Effector memory CD4-positive, alpha-beta T cell (primary cell): ENCODE results near the gene CHAD.

Experiments
- DNase-seq, 3 donors: peaks; one replicate each; pipeline ENCODE4 v3.0.0-alpha.2; 2020
- H3K27ac ChIP-seq: 2 replicates; pipeline ENCODE4 v1.7.0; 2013; ENCODE audit warnings: mild to moderate bottlenecking, low read length, moderate library complexity; ENCODE audit not compliant: insufficient read depth, poor library complexity, severe bottlenecking
- H3K27me3 ChIP-seq: replicated peaks from 2 replicates; pipeline ENCODE4 v1.7.0; 2013; ENCODE audit warnings: mild to moderate bottlenecking, low read length; ENCODE audit not compliant: insufficient read depth, control insufficient read depth, poor library complexity, severe bottlenecking
- H3K36me3 ChIP-seq: 2 replicates; pipeline ENCODE4 v1.7.0; 2013; ENCODE audit warnings: mild to moderate bottlenecking, low read length, moderate library complexity; ENCODE audit not compliant: control insufficient read depth, insufficient read depth
- H3K4me1 ChIP-seq: 2 replicates; pipeline ENCODE4 v1.7.0; 2013; ENCODE audit warnings: low read length, mild to moderate bottlenecking; ENCODE audit not compliant: control insufficient read depth, insufficient read depth, poor library complexity, severe bottlenecking
- H3K4me3 ChIP-seq: 2 replicates; pipeline ENCODE4 v1.7.0; 2013; ENCODE audit warnings: low read length, low read depth, mild to moderate bottlenecking; ENCODE audit not compliant: insufficient read depth, poor library complexity, severe bottlenecking
- H3K9me3 ChIP-seq: 2 replicates; pipeline ENCODE4 v1.7.0; 2013; ENCODE audit warnings: mild to moderate bottlenecking, low read length, moderate library complexity; ENCODE audit not compliant: control insufficient read depth

CHAD gene

DNA sequence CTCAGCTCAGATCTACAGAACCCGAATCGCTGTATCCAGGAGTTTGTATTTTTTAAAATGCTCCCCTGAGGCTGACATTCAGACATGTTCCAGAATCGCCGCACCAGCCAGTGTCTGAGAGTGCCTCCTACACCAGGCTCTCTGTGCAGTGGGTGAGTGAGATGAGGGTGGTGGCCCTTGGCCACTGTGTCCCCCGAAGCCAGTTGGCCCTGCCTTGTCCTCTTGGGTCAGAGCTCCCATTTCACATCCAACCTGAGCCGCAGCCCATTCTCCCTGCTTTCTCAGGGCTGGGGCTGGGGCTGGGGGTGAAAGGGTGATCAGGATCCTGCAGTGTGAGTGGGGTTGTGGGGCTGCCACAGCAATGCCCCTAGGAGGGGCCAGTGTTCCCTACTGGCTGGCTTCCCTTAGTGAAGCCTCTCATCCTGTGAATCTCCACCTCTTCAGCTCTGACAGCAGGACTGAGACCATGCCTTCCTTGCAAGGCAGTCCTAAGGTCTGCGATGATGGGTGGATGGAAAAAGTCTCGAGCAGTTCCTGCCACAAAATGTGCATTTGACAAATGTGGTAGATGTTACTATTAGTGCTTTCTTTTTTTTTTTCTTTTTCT, 26.6 kb upstream of the CHAD start:
- H3K4me1 ChIP-seq, result no peaks in the 10 kb centered on the region
- H3K27ac ChIP-seq, result no peak overlapping the region
- DNase-seq, result no peak
- H3K4me3 ChIP-seq, result no peak overlapping the region
- no peaks in the 10 kb centered on the region for H3K27me3 ChIP-seq
- no peaks in the 10 kb centered on the region for H3K9me3 ChIP-seq
- no peaks in the 10 kb centered on the region for H3K36me3 ChIP-seq

DNA sequence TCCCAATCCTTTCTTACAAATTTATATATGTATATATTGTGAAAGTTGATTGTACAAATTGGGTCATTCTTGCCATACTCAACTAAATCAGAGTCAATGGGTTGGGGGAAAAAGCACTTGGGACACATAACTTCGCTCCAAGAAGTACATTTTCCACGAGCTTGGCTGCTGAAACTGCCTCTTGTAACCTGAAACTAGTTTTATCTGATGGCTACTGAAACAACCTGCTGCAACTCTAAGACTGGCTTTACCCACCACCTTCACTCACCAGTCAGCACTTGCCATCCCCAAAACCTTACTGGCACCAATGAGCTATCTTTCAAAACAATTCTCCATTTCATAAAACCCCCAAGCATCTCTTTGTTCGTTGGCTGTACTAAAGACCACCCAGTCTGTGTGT, 25.1 kb upstream of the CHAD start:
- Histone ChIP-seq H3K4me1 (no peaks in the 10 kb centered on the region), H3K27ac (no peak overlapping the region), H3K27me3 (no peaks in the 10 kb centered on the region), H3K9me3 (no peaks in the 10 kb centered on the region), H3K36me3 (no peaks in the 10 kb centered on the region), H3K4me3 (no peak overlapping the region)
- DNase-seq, result no peak

DNA sequence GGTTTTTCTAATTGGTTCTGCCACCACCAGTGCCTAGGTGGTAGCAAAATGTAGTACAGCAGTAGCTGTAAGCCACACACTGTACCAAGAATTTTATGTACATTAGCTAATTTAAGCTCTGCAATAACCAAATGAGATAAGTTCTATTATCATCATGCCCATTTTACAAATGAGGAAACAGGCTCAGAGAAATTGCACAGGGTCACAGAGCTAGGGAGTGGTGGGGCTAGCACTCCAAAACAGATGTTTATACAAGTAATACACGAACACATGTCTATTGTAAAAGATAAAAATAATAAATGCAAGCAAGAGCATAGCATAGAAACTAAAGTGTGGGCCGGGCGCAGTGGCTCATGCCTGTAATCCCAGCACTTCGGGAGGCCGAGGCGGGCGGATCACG, 23.5 kb upstream of the CHAD start:
- Histone ChIP-seq H3K36me3 (peaks cover 3% of the 10 kb centered on the region), H3K4me1 (no peaks in the 10 kb centered on the region), H3K27me3 (no peaks in the 10 kb centered on the region), H3K9me3 (no peaks in the 10 kb centered on the region), H3K27ac (no peak overlapping the region), H3K4me3 (no peak overlapping the region)
- DNase-seq, result no peak

DNA sequence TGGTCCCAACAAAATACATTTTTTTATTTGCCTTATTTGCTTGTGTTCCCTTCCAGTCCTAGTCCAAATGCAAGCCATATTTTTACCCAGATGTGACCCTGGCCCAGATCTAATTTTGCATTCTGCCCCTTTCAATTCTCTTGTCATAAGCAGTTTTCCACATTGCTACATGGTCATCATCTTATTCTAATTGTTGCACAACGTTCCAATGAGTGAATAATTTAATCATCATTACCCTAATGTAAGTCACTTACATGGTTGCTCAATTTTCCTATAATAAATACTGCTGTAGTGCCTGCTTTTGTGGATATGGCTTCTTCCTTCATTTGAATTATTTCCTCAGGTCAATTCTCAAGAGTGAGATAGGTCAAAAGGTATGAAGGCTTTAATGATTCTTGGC, 22.8 kb upstream of the CHAD start:
- Histone ChIP-seq H3K36me3 (peaks cover 6% of the 10 kb centered on the region), H3K4me1 (no peaks in the 10 kb centered on the region), H3K27ac (no peak overlapping the region), H3K4me3 (no peak overlapping the region), H3K9me3 (no peaks in the 10 kb centered on the region), H3K27me3 (no peaks in the 10 kb centered on the region)
- no peak for DNase-seq

DNA sequence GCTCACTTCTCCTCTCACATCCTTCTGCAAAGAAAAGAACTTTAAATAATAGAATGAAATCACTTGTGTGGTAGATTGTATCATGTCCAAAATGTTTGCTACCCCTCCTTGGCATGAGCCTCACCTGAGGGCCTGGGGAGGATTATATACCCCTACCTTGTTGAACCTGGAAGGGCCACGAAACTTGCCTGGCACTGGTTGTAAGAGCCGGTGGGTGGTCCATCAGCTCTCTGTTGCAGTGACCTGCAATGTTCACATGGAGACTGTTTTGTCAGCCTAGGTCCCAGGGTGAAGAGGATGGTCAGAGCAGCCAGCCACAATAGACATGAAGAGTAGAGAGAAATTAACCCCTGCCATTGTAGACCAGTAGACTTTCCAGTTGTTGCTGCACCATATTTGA, 20.2 kb upstream of the CHAD start:
- no peak overlapping the region for H3K4me3 ChIP-seq
- H3K9me3 ChIP-seq, result no peaks in the 10 kb centered on the region
- H3K4me1 ChIP-seq, result no peaks in the 10 kb centered on the region
- H3K27me3 ChIP-seq, result no peaks in the 10 kb centered on the region
- peaks cover 22% of the 10 kb centered on the region for H3K36me3 ChIP-seq
- DNase-seq, result no peak
- H3K27ac ChIP-seq, result no peak overlapping the region

DNA sequence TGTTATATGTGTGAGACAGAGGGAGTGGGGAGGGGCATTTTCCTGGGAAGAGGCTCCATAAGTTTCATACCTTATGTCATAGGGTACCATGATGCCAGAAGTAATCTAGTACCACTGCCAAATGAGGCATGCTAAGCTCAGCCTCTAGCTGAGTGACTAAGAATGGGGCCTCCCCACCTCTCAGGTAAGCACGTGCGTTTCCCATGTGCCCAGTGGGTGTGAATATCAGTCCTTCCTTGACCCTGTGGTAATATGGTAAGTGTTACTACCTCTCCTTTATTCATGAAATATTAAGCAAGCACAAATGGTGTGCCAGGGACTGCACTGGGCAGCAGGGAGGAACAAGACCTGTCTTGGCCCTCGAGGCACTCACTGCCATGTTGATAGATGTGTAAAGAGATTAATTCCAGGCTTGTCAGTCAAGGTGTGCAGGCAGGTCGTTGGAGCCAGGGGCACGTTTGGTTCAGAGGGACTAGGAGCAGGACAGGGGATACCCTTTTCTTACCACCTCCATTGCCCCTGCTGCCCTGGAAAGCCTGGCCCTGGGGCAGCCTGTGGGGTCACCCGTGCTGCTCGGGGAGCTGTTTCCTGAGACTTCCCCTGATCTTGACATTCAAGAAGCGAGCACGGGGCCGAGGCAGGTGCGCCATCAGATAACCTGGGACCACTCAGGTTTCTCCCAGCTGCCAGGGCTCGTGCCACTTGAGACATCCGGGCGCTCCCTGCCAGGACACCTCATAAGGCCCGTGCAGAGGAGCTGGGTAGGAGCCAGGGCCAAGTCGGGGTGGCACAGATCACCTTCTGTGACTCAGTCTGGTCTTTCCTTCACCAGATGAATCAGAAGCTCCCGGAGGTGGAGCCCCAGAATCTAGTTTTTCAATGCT, 18.8 kb upstream of the CHAD start:
- Histone ChIP-seq H3K27me3 (no peaks in the 10 kb centered on the region), H3K27ac (no peak overlapping the region), H3K36me3 (peaks cover 30% of the 10 kb centered on the region), H3K4me1 (no peaks in the 10 kb centered on the region), H3K4me3 (no peak overlapping the region), H3K9me3 (no peaks in the 10 kb centered on the region)
- DNase-seq, result no peak

DNA sequence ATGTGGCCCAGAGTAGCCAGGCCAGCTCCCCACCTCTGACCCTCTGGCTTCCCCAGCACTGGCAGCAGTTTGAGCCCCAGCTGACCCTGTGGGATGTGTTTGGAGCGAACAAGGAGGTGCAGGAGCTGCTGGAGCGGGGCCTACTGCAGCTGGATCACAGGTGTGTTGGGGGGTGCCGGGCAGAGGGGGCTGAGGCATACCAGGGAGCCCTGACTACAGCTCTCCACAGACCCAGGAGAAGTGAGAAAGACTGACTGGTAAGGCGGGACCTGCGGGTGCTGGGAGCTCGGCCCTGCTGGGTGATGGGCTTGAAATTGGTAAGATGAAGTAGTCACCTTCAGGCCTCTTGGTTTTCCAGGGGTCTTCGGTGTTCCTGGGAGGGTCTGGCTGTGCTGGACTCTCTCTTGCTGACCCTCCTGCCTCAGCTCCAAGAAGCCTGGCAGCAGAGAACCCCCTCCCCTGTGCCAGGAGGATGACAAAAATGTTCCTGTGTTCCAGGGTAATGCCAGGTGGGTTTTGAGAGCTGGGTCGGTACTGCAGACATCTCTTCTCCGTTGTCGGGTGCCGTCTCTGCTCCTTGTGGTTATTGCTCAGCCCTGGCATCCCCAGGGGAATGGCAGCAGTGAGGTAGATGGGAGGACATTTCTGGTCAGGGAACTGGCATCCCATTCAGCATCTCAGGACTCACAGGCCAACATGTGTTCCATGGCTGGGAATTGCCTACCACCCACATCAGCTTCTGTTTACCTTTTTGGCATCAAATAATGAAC, 15.9 kb upstream of the CHAD start:
- H3K36me3 ChIP-seq, result peaks cover 30% of the 10 kb centered on the region

DNA sequence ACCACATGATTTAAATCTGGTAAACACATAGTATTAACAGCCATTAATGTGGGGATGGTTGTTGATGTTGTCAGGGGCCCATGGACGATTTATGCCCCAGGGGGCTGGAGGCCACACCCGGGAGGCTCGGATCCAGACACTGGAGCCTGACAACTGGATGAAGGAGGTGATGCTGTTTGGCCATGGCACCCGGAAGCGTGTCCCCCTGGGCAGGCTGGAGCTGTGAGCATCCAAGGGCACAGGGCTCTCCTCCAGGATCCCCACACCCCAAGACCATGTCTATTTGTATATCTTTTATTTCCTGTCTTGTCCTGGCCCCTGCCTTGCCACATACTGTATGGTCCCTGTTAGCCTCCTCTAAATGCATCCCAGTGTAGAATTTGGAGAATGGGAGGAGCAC, 14.6 kb upstream of the CHAD start:
- DNase-seq, result no peak
- H3K9me3 ChIP-seq, result no peaks in the 10 kb centered on the region
- peaks cover 30% of the 10 kb centered on the region for H3K36me3 ChIP-seq
- no peak overlapping the region for H3K27ac ChIP-seq
- peaks cover 10% of the 10 kb centered on the region for H3K4me1 ChIP-seq
- no peak overlapping the region for H3K4me3 ChIP-seq
- H3K27me3 ChIP-seq, result no peaks in the 10 kb centered on the region

More for the DNA sequence above, 15.9 kb upstream of the CHAD start:
- no peak overlapping the region for H3K4me3 ChIP-seq
- peaks cover 4% of the 10 kb centered on the region for H3K4me1 ChIP-seq
- no peaks in the 10 kb centered on the region for H3K27me3 ChIP-seq
- DNase-seq, result no peak
- H3K9me3 ChIP-seq, result no peaks in the 10 kb centered on the region
- H3K27ac ChIP-seq, result no peak overlapping the region

DNA sequence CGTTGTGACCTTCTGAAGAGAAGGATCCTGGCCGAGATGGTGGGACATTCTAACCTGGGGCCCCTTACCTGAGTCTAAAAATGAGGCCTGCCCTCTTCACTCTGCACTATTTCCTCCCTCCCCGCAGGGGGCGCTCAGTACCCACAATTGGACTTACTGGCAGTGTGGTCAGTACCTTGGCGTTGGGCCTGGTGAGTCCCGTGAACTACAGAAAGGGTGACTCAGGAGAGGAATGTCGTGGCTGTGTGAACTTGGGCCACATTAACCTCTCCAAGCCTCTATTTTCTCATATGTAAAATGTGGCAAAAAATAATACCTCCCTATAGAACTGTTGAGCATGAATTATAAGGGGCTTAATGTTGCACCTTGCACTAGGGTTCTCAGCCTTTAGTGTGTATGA, 13.8 kb upstream of the CHAD start:
- Histone ChIP-seq H3K4me1 (peaks cover 14% of the 10 kb centered on the region), H3K36me3 (peaks cover 30% of the 10 kb centered on the region), H3K27ac (no peak overlapping the region), H3K4me3 (no peak overlapping the region), H3K27me3 (no peaks in the 10 kb centered on the region), H3K9me3 (no peaks in the 10 kb centered on the region)
- DNase-seq, result peak; percentile 34 to 56 (median 44)

DNA sequence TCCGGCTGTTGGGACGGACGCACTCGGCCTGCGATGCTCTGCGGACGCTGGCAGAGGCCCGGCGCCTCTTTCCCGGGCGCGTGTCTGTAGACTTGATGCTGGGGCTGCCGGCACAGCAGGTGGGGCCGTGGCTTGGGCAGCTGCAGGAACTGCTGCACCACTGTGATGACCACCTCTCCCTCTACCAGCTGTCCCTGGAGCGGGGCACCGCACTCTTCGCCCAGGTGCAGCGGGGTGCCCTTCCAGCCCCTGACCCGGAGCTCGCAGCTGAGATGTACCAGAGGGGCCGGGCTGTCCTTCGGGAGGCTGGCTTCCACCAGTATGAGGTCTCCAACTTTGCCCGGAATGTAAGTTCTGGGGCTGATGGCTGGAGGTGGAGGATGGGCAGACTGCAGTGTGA, 13.4 kb upstream of the CHAD start:
- DNase-seq, result no peak
- Histone ChIP-seq H3K27me3 (no peaks in the 10 kb centered on the region), H3K9me3 (no peaks in the 10 kb centered on the region), H3K4me1 (peaks cover 14% of the 10 kb centered on the region), H3K4me3 (no peak overlapping the region), H3K36me3 (peaks cover 26% of the 10 kb centered on the region), H3K27ac (no peak overlapping the region)
